ENCODE data around the gene GSE1. TPM values are rescaled to one million over a fixed set of nuclear protein-coding genes. Genes with fewer than 3 reads are reported as not detected.

GSE1 gene
- total and polyA plus RNA-seq, 9 of the 15 experiments (the other 6 are each of a cell fraction or from before 2014, with no cell fraction given): 12.2 to 244 (median 57.9) TPM

DNA sequence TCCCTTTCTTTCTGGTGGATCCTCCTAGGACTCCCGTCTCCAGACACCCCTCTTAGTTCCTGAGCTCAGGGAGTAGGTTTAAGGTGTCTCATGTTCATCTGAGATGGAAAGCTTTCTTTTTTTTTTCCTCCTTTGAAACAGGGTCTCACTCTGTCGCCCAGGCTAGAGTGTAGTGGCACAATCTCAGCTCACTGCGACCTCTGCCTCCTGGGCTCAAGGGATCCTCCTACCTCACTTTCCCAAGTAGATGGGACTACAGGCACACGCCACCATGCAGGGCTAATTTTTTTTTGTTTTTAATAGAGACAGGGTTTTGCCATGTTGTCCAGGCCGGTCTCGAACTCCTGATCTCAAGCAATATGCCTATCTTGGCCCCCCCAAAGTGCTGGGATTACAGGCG lies 3.6 kb upstream of the GSE1 start (continued):
- no peak for TF ChIP-seq ZNF436 (CRISPR knock-in tag; IDR thresholded peaks at IDR 0.05)
- no peak for TF ChIP-seq ILF3 (IDR thresholded peaks at IDR 0.05; ENCODE audit: borderline replicate concordance)
- 0 out of 4 replicates have a peak, but pooled peaks of 1 of the 2 experiments have one; percentile 5 for TF ChIP-seq KDM1A (IDR thresholded peaks at IDR 0.05)
- TF ChIP-seq NR1H2 (CRISPR knock-in tag; IDR thresholded peaks at IDR 0.05): peak; percentile 12; the same call in 1 of the 2 replicates
- no peak for TF ChIP-seq ETV5 (CRISPR knock-in tag; IDR thresholded peaks at IDR 0.05; ENCODE audit: low read depth)
- no peak for TF ChIP-seq ZNF699 (CRISPR knock-in tag; IDR thresholded peaks at IDR 0.05; ENCODE audit: insufficient replicate concordance)
- TF ChIP-seq, protein P1, sequence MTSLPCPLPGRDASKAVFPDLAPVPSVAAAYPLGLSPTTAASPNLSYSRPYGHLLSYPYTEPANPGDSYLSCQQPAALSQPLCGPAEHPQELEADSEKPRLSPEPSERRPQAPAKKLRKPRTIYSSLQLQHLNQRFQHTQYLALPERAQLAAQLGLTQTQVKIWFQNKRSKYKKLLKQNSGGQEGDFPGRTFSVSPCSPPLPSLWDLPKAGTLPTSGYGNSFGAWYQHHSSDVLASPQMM (CRISPR knock-in tag; IDR thresholded peaks at IDR 0.05): no peak
- no peak for TF ChIP-seq SPI1 (IDR thresholded peaks at IDR 0.05; ENCODE audit: borderline replicate concordance, low read depth, low read length)
- no peak for TF ChIP-seq SRSF7 (optimal IDR thresholded peaks at IDR 0.05; ENCODE audit: low read depth, low read length)
- no peak for TF ChIP-seq HNRNPUL1 (IDR thresholded peaks at IDR 0.05; ENCODE audit: low read length)
- no peak for TF ChIP-seq ZNF184 (CRISPR knock-in tag; IDR thresholded peaks at IDR 0.05)
- TF ChIP-seq, protein P2, sequence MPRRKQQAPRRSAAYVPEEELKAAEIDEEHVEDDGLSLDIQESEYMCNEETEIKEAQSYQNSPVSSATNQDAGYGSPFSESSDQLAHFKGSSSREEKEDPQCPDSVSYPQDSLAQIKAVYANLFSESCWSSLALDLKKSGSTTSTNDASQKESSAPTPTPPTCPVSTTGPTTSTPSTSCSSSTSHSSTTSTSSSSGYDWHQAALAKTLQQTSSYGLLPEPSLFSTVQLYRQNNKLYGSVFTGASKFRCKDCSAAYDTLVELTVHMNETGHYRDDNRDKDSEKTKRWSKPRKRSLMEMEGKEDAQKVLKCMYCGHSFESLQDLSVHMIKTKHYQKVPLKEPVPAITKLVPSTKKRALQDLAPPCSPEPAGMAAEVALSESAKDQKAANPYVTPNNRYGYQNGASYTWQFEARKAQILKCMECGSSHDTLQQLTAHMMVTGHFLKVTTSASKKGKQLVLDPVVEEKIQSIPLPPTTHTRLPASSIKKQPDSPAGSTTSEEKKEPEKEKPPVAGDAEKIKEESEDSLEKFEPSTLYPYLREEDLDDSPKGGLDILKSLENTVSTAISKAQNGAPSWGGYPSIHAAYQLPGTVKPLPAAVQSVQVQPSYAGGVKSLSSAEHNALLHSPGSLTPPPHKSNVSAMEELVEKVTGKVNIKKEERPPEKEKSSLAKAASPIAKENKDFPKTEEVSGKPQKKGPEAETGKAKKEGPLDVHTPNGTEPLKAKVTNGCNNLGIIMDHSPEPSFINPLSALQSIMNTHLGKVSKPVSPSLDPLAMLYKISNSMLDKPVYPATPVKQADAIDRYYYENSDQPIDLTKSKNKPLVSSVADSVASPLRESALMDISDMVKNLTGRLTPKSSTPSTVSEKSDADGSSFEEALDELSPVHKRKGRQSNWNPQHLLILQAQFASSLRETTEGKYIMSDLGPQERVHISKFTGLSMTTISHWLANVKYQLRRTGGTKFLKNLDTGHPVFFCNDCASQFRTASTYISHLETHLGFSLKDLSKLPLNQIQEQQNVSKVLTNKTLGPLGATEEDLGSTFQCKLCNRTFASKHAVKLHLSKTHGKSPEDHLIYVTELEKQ (CRISPR knock-in tag; IDR thresholded peaks at IDR 0.05): no peak
- TF ChIP-seq SP2 (IDR thresholded peaks at IDR 0.05; ENCODE audit: extremely low read depth, low read depth, low read length, poor library complexity, severe bottlenecking): no peak
- no peak for TF ChIP-seq U2AF2 (optimal IDR thresholded peaks at IDR 0.05; ENCODE audit: low read depth, low read length)
- TF ChIP-seq PTTG1 (tag; IDR thresholded peaks at IDR 0.05; ENCODE audit: low read depth): no peak
- no peak for TF ChIP-seq ZNF41 (CRISPR knock-in tag; conservative IDR thresholded peaks at IDR 0.05)
- TF ChIP-seq NR4A1 (CRISPR knock-in tag; IDR thresholded peaks at IDR 0.05): no peak
- TF ChIP-seq NR4A1 (tag; IDR thresholded peaks at IDR 0.05): no peak
